HG03045 (cell line): ENCODE results near the gene GLRX3.

ENCODE experiments used
- ATAC-seq: cut with Tn5 transposase; IDR thresholded peaks from one replicate; pipeline ENCODE4 v1.9.1; 2021; ENCODE audit warnings: mild to moderate bottlenecking, moderate library complexity; ENCODE audit not compliant: unreplicated experiment

Gene GLRX3

GRCh38 chr10:130203626-130204025 lies 67.4 kb downstream of the GLRX3 start:
- ATAC-seq: no peak

GRCh38 chr10:130206216-130206737 lies 70.1 kb downstream of the GLRX3 start:
- ATAC-seq: no peak

GRCh38 chr10:130207205-130207604 lies 71.0 kb downstream of the GLRX3 start:
- no peak for ATAC-seq

- ATAC-seq: no peak
Measured at GRCh38 chr10:130208807-130209206, 72.6 kb downstream of the GLRX3 start.

- ATAC-seq: no peak
Measured at GRCh38 chr10:130212746-130213145, 76.6 kb downstream of the GLRX3 start.

GRCh38 chr10:130213286-130214080 lies 77.3 kb downstream of the GLRX3 start:
- no peak for ATAC-seq

- ATAC-seq: no peak
Measured at GRCh38 chr10:130214431-130214830, 78.2 kb downstream of the GLRX3 start.

GRCh38 chr10:130215151-130215930 lies 79.2 kb downstream of the GLRX3 start:
- no peak for ATAC-seq

GRCh38 chr10:130215931-130216231 lies 79.7 kb downstream of the GLRX3 start:
- ATAC-seq: no peak

GRCh38 chr10:130218181-130218641 lies 82.0 kb downstream of the GLRX3 start:
- ATAC-seq: no peak

- ATAC-seq: no peak
Measured at GRCh38 chr10:130218936-130219335, 82.7 kb downstream of the GLRX3 start.

- no peak for ATAC-seq
Measured at GRCh38 chr10:130220251-130221185, 84.3 kb downstream of the GLRX3 start.

GRCh38 chr10:130221456-130222375 lies 85.5 kb downstream of the GLRX3 start:
- no peak for ATAC-seq

- ATAC-seq: no peak
Measured at GRCh38 chr10:130222381-130222780, 86.2 kb downstream of the GLRX3 start.

GRCh38 chr10:130224228-130224627 lies 88.0 kb downstream of the GLRX3 start:
- ATAC-seq: no peak

GRCh38 chr10:130226012-130226411 lies 89.8 kb downstream of the GLRX3 start:
- no peak for ATAC-seq

- no peak for ATAC-seq
Measured at GRCh38 chr10:130227883-130228282, 91.7 kb downstream of the GLRX3 start.
